Neural cell (in vitro differentiated cells): ENCODE data around the gene MFF. TPM values are rescaled to one million over a fixed set of nuclear protein-coding genes. Genes with fewer than 3 reads are reported as not detected.

Source experiments
- H2AFZ ChIP-seq: fragments of 200-600, 300-800 bp; sonication (generic), shearing (Covaris generic); 2 replicates; pipeline ENCODE4 v1.6.0; 2014; ENCODE audit warnings: low read depth, mild to moderate bottlenecking, antibody characterized with exemption, low read length, moderate library complexity
- H3F3A ChIP-seq: fragments of 200-600 bp; shearing (Covaris generic); 2 replicates; pipeline ENCODE4 v1.6.1; 2016; ENCODE audit warnings: mild to moderate bottlenecking, moderate library complexity, mixed read lengths, antibody characterized with exemption, low read length; ENCODE audit not compliant: insufficient read depth, poor library complexity, severe bottlenecking
- H3K27ac ChIP-seq: fragments of 200-600, 300-800 bp; sonication (generic), shearing (Covaris generic); 2 replicates; pipeline ENCODE4 v1.5.1; 2014; ENCODE audit warnings: mild to moderate bottlenecking, low read length, moderate library complexity
- H3K27me3 ChIP-seq: fragments of 300-800, 200-600 bp; sonication (generic), shearing (Covaris generic); 2 replicates; pipeline ENCODE4 v1.6.0; 2014; ENCODE audit warnings: mild to moderate bottlenecking, low read depth, low read length, moderate library complexity; ENCODE audit not compliant: insufficient read depth
- H3K36me3 ChIP-seq: fragments of 300-800, 200-600 bp; sonication (generic), shearing (Covaris generic); 2 replicates; pipeline ENCODE4 v1.5.1; 2014; ENCODE audit warnings: mild to moderate bottlenecking, antibody characterized with exemption, low read length, moderate library complexity; ENCODE audit not compliant: insufficient read depth
- H3K4me2 ChIP-seq: fragments of 300-800, 200-600 bp; sonication (generic), shearing (Covaris generic); 2 replicates; pipeline ENCODE4 v1.6.0; 2014; ENCODE audit warnings: mild to moderate bottlenecking, low read length
- H3K4me3 ChIP-seq: fragments of 300-800, 200-600 bp; sonication (generic), shearing (Covaris generic); 2 replicates; pipeline ENCODE4 v1.5.1; 2014; ENCODE audit warnings: mild to moderate bottlenecking, low read length, moderate library complexity
- H3K79me2 ChIP-seq: fragments of 200-600 bp; shearing (Covaris generic); replicated peaks from 2 replicates; pipeline ENCODE4 v1.6.0; 2014; ENCODE audit warnings: mild to moderate bottlenecking, low read length, moderate library complexity; ENCODE audit not compliant: insufficient read depth
- H3K9ac ChIP-seq: fragments of 300-800, 200-600 bp; sonication (generic), shearing (Covaris generic); 2 replicates; pipeline ENCODE4 v1.6.1; 2016; ENCODE audit warnings: mild to moderate bottlenecking, low read length, mixed read lengths
- H3K9me2 ChIP-seq: fragments of 200-600 bp; shearing (Covaris generic); 2 replicates; pipeline ENCODE4 v1.6.1; 2016; ENCODE audit warnings: mild to moderate bottlenecking, low read length, mixed read lengths; ENCODE audit not compliant: insufficient read depth
- H3K9me3 ChIP-seq: fragments of 200-600, 300-800 bp; sonication (generic), shearing (Covaris generic); 2 replicates; pipeline ENCODE4 v1.6.1; 2016; ENCODE audit warnings: mild to moderate bottlenecking, mixed run types, low read length, moderate library complexity, mixed read lengths
- H4K20me1 ChIP-seq: fragments of 200-600 bp; shearing (Covaris generic); 2 replicates; pipeline ENCODE4 v1.6.1; 2016; ENCODE audit warnings: mild to moderate bottlenecking, mixed run types; ENCODE audit not compliant: insufficient read depth
- EP300 ChIP-seq: fragments of 450-650 bp; conservative IDR thresholded peaks from 2 replicates; pipeline ENCODE4 v1.6.1; 2014; ENCODE audit warnings: antibody characterized with exemption, mild to moderate bottlenecking, moderate library complexity; ENCODE audit not compliant: poor library complexity, severe bottlenecking
- EZH2 ChIP-seq: fragments of 200-600, 300-800 bp; shearing (Covaris generic), sonication (generic); IDR thresholded peaks from 2 replicates; pipeline ENCODE4 v1.6.1; 2014; ENCODE audit warnings: antibody characterized with exemption, low read length, borderline replicate concordance, mild to moderate bottlenecking; ENCODE audit not compliant: insufficient read depth, poor library complexity, severe bottlenecking
- MXI1 ChIP-seq: fragments of 450-650 bp; conservative IDR thresholded peaks from 2 replicates; pipeline ENCODE4 v1.6.1; 2014; ENCODE audit warnings: antibody characterized with exemption, mild to moderate bottlenecking; ENCODE audit not compliant: poor library complexity, severe bottlenecking
- POLR2AphosphoS5 ChIP-seq: IDR thresholded peaks from 2 replicates; pipeline ENCODE4 v1.6.1; 2012
- RAD21 ChIP-seq: fragments of 450-650 bp; conservative IDR thresholded peaks from 2 replicates; pipeline ENCODE4 v1.6.1; 2014; ENCODE audit warnings: antibody characterized with exemption, mild to moderate bottlenecking, moderate library complexity
- SMC3 ChIP-seq: fragments of 450-650 bp; conservative IDR thresholded peaks from 2 replicates; pipeline ENCODE4 v1.6.1; 2014; ENCODE audit warnings: antibody characterized with exemption, mild to moderate bottlenecking, moderate library complexity; ENCODE audit not compliant: poor library complexity
- TAF1 ChIP-seq: IDR thresholded peaks from 2 replicates; pipeline ENCODE4 v1.6.1; 2012; ENCODE audit warnings: low read depth
- polyA plus RNA-seq: library from polyadenylated mRNA; depleted of rRNA; stranded (reverse); fragments of >200 nt; gene quantifications from 2 replicates; pipeline ENCODE4 v1.2.3, GENCODE V29; 2014
- TF ChIP-seq, protein P1 (sequence below): fragments of 450-650 bp; IDR thresholded peaks from 2 replicates; pipeline ENCODE4 v1.5.1; 2014; ENCODE audit warnings: antibody characterized with exemption, mild to moderate bottlenecking, moderate library complexity; ENCODE audit not compliant: poor library complexity, severe bottlenecking
- TF ChIP-seq, protein P2 (sequence below): IDR thresholded peaks from 2 replicates; pipeline ENCODE4 v1.6.1; 2012; ENCODE audit warnings: borderline replicate concordance

Gene MFF
- polyA plus RNA-seq, 1 donor from 2014 or later = 192 TPM

DNA sequence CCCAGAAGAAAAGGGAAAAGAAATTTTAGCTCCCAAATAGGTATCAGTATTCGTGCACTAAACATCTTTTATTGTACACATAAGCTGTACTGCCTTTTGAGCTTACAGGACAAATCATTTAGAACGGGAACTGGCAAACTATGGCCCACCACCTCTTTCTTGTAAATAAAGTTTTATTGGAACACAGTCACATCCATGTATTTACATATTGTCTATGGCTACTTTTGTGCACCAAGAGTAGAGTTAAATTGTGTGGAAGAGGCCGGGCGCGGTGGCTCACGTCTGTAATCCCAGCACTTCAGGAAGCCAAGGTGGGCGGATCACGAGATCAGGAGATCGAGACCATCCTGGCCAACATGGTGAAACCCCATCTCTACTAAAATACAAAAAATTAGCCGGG is 48.3 kb downstream of the MFF start:
- Histone ChIP-seq H4K20me1 (no peaks in the 10 kb centered on the region), H3K79me2 (no peaks in the 10 kb centered on the region), H3K4me2 (no peak overlapping the region), H2AFZ (no peak overlapping the region), H3K9me3 (no peaks in the 10 kb centered on the region), H3K36me3 (no peaks in the 10 kb centered on the region), H3K4me3 (no peak overlapping the region), H3K9me2 (no peaks in the 10 kb centered on the region), H3F3A (no peaks in the 10 kb centered on the region), H3K9ac (no peak overlapping the region), H3K27me3 (no peaks in the 10 kb centered on the region), H3K27ac (no peak overlapping the region)
- TF ChIP-seq TAF1 (no peak), EZH2 (no peak), EP300 (no peak), POLR2AphosphoS5 (no peak), RAD21 (no peak), MXI1 (no peak), SMC3 (no peak)
- TF ChIP-seq, protein P1, sequence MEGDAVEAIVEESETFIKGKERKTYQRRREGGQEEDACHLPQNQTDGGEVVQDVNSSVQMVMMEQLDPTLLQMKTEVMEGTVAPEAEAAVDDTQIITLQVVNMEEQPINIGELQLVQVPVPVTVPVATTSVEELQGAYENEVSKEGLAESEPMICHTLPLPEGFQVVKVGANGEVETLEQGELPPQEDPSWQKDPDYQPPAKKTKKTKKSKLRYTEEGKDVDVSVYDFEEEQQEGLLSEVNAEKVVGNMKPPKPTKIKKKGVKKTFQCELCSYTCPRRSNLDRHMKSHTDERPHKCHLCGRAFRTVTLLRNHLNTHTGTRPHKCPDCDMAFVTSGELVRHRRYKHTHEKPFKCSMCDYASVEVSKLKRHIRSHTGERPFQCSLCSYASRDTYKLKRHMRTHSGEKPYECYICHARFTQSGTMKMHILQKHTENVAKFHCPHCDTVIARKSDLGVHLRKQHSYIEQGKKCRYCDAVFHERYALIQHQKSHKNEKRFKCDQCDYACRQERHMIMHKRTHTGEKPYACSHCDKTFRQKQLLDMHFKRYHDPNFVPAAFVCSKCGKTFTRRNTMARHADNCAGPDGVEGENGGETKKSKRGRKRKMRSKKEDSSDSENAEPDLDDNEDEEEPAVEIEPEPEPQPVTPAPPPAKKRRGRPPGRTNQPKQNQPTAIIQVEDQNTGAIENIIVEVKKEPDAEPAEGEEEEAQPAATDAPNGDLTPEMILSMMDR = no peak
- TF ChIP-seq, protein P2, sequence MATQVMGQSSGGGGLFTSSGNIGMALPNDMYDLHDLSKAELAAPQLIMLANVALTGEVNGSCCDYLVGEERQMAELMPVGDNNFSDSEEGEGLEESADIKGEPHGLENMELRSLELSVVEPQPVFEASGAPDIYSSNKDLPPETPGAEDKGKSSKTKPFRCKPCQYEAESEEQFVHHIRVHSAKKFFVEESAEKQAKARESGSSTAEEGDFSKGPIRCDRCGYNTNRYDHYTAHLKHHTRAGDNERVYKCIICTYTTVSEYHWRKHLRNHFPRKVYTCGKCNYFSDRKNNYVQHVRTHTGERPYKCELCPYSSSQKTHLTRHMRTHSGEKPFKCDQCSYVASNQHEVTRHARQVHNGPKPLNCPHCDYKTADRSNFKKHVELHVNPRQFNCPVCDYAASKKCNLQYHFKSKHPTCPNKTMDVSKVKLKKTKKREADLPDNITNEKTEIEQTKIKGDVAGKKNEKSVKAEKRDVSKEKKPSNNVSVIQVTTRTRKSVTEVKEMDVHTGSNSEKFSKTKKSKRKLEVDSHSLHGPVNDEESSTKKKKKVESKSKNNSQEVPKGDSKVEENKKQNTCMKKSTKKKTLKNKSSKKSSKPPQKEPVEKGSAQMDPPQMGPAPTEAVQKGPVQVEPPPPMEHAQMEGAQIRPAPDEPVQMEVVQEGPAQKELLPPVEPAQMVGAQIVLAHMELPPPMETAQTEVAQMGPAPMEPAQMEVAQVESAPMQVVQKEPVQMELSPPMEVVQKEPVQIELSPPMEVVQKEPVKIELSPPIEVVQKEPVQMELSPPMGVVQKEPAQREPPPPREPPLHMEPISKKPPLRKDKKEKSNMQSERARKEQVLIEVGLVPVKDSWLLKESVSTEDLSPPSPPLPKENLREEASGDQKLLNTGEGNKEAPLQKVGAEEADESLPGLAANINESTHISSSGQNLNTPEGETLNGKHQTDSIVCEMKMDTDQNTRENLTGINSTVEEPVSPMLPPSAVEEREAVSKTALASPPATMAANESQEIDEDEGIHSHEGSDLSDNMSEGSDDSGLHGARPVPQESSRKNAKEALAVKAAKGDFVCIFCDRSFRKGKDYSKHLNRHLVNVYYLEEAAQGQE = no peak

DNA sequence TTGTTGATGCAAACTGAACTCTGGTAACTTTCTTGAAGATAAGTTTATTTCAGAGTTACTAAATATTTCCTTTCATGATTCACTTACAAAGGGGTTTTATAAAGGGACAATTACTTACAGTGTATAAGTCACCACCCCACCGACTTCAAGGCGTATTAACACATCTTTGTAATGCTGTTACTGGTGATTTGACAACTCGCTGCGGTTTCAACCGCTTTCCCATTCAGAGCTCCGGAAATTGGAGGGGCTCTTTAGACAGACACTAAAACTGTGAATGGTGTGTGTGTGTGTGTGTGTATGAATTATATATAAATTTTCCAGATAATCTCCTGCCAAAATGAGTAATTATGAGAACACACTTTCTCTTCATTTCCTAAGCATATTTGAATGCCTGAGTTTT is 49.1 kb downstream of the MFF start:
- H3K9me3 ChIP-seq = no peaks in the 10 kb centered on the region
- H3K9ac ChIP-seq = no peak overlapping the region
- no peak overlapping the region for H3K4me2 ChIP-seq
- no peaks in the 10 kb centered on the region for H3K36me3 ChIP-seq
- no peak overlapping the region for H3K4me3 ChIP-seq
- H3K9me2 ChIP-seq = no peaks in the 10 kb centered on the region
- no peaks in the 10 kb centered on the region for H3K79me2 ChIP-seq
- TF ChIP-seq RAD21 (no peak), MXI1 (no peak), EP300 (no peak), TAF1 (no peak), POLR2AphosphoS5 (no peak), SMC3 (no peak), EZH2 (no peak)
- TF ChIP-seq, protein P1 = no peak
- TF ChIP-seq, protein P2 = no peak
- no peaks in the 10 kb centered on the region for H3F3A ChIP-seq
- H4K20me1 ChIP-seq = no peaks in the 10 kb centered on the region
- H3K27ac ChIP-seq = no peak overlapping the region
- no peaks in the 10 kb centered on the region for H3K27me3 ChIP-seq
- no peak overlapping the region for H2AFZ ChIP-seq
